ENCODE measurements around the gene CD99. TPM values are rescaled to one million over a fixed set of nuclear protein-coding genes. Genes with fewer than 3 reads are reported as not detected.
A peak's percentile ranks its signal among the peaks of the same experiment; 100 is the strongest.

Gene CD99
- total RNA-seq, 4 donors from 2014 or later = 249 to 611 (median 391) TPM

GRCh38 chrX:2781226-2781571, 90.1 kb downstream of the CD99 start:
- TF ChIP-seq POLR2A (IDR thresholded peaks at IDR 0.05) (no peak), CTCF (IDR thresholded peaks at IDR 0.05) (no peak), EP300 (IDR thresholded peaks at IDR 0.05) (no peak)
- 84 to 93% methylated on average over 1 of the region's 1 CpG for WGBS, 2 donors
- Histone ChIP-seq H3K9me3 (no peaks in the 10 kb centered on the region), H3K4me1 (no peaks in the 10 kb centered on the region), H3K4me3 (no peak overlapping the region), H3K27me3 (no peaks in the 10 kb centered on the region), H3K27ac (no peak overlapping the region), H3K36me3 (no peaks in the 10 kb centered on the region)
- DNase-seq (ENCODE audit: low spot score in 2 of 2) = no peak

GRCh38 chrX:2781698-2782097, 90.6 kb downstream of the CD99 start:
- Histone ChIP-seq H3K27ac (no peak overlapping the region), H3K9me3 (no peaks in the 10 kb centered on the region), H3K4me3 (no peak overlapping the region), H3K4me1 (no peaks in the 10 kb centered on the region), H3K36me3 (no peaks in the 10 kb centered on the region), H3K27me3 (no peaks in the 10 kb centered on the region)
- 31 to 35% methylated on average over 6 of the region's 6 CpGs for WGBS, 2 donors
- DNase-seq (ENCODE audit: low spot score in 2 of 2) = no peak
- TF ChIP-seq POLR2A (IDR thresholded peaks at IDR 0.05) = no peak
- no peak for TF ChIP-seq CTCF (IDR thresholded peaks at IDR 0.05)
- no peak for TF ChIP-seq EP300 (IDR thresholded peaks at IDR 0.05)

- Histone ChIP-seq H3K4me1 (no peaks in the 10 kb centered on the region), H3K4me3 (no peak overlapping the region), H3K36me3 (no peaks in the 10 kb centered on the region), H3K9me3 (no peaks in the 10 kb centered on the region), H3K27ac (no peak overlapping the region), H3K27me3 (no peaks in the 10 kb centered on the region)
- DNase-seq (ENCODE audit: low spot score in 2 of 2) = no peak
- no peak for TF ChIP-seq POLR2A (IDR thresholded peaks at IDR 0.05)
- no peak for TF ChIP-seq EP300 (IDR thresholded peaks at IDR 0.05)
- TF ChIP-seq CTCF (IDR thresholded peaks at IDR 0.05) = no peak
- WGBS, 2 donors = 42 to 49% methylated on average over 4 of the region's 4 CpGs
Observed at GRCh38 chrX:2782171-2782570, 91.1 kb downstream of the CD99 start.

- TF ChIP-seq POLR2A (IDR thresholded peaks at IDR 0.05) (no peak), CTCF (IDR thresholded peaks at IDR 0.05) (no peak), EP300 (IDR thresholded peaks at IDR 0.05) (no peak)
- no peak for DNase-seq (ENCODE audit: low spot score in 2 of 2)
- Histone ChIP-seq H3K27ac (no peak overlapping the region), H3K36me3 (no peaks in the 10 kb centered on the region), H3K4me1 (no peaks in the 10 kb centered on the region), H3K4me3 (no peak overlapping the region), H3K9me3 (no peaks in the 10 kb centered on the region), H3K27me3 (no peaks in the 10 kb centered on the region)
- WGBS, 2 donors = 45 to 53% methylated on average over 4 of the region's 4 CpGs
Observed at GRCh38 chrX:2782778-2783177, 91.7 kb downstream of the CD99 start.

GRCh38 chrX:2784026-2784425, 92.9 kb downstream of the CD99 start:
- TF ChIP-seq EP300 (IDR thresholded peaks at IDR 0.05) (no peak), POLR2A (IDR thresholded peaks at IDR 0.05) (no peak), CTCF (IDR thresholded peaks at IDR 0.05) (no peak)
- DNase-seq (ENCODE audit: low spot score in 2 of 2) = peak in 1 of 2 donors; percentile 36

More at GRCh38 chrX:2784026-2784425, 92.9 kb downstream of the CD99 start:
- no peaks in the 10 kb centered on the region for H3K4me1 ChIP-seq
- H3K27ac ChIP-seq = no peak overlapping the region
- H3K4me3 ChIP-seq = no peak overlapping the region
- no peaks in the 10 kb centered on the region for H3K9me3 ChIP-seq
- 63 to 72% methylated on average over 6 of the region's 6 CpGs for WGBS, 2 donors
- no peaks in the 10 kb centered on the region for H3K36me3 ChIP-seq
- H3K27me3 ChIP-seq = no peaks in the 10 kb centered on the region
